HEK293 (cell line): ENCODE data around the gene IL20RA.

Experiments
- CTCF ChIA-PET: fragments of 350-600 bp; formaldehyde crosslinking; extraction: SDS; loops from one replicate; lab custom pipeline; 2021; ENCODE audit warnings: antibody characterized with exemption; lab: Yijun Ruan, JAX
- POLR2A ChIA-PET: fragments of 300-600 bp; formaldehyde crosslinking; extraction: SDS; loops from one replicate; lab custom pipeline; 2020; ENCODE audit warnings: antibody characterized with exemption, inconsistent platforms; lab: Yijun Ruan, JAX
- H3K27ac ChIP-seq: fragments of 200-500 bp; sonication (Bioruptor generic); 2 replicates; pipeline ENCODE4 v1.5.1; 2014; ENCODE audit warnings: low read depth, low read length, control low read depth, inconsistent platforms; ENCODE audit errors: extremely low read depth
- H3K36me3 ChIP-seq, 2 experiments: fragments of 200-500 bp in 1 of 2; sonication (Bioruptor generic) in 1 of 2; 1 replicate in 1 of 2; 2 replicates in 1 of 2; pipeline ENCODE4 v1.5.1; 2014 to 2017; ENCODE audit warnings: inconsistent platforms in 2 of 2, low read length in 2 of 2; ENCODE audit not compliant: control insufficient read depth in 2 of 2, insufficient read depth in 1 of 2
- H3K4me1 ChIP-seq: fragments of 200-500 bp; sonication (Bioruptor generic); 2 replicates; pipeline ENCODE4 v1.5.1; 2014; ENCODE audit warnings: mild to moderate bottlenecking, low read length, inconsistent platforms; ENCODE audit not compliant: control insufficient read depth, insufficient read depth
- H3K4me3 ChIP-seq: 2 replicates; pipeline ENCODE4 v1.5.1; 2011; ENCODE audit warnings: low read depth, mild to moderate bottlenecking, control low read depth, low read length, moderate library complexity
- H3K9me3 ChIP-seq: fragments of 200-500 bp; sonication (Bioruptor generic); 2 replicates; pipeline ENCODE4 v1.5.1; 2014; ENCODE audit warnings: low read depth, low read length, inconsistent platforms; ENCODE audit not compliant: control insufficient read depth, insufficient read depth
- GLI2 ChIP-seq: fragments of 450-650 bp; formaldehyde crosslinking; IDR thresholded peaks from 2 replicates; pipeline ENCODE4; 2017; ENCODE audit warnings: missing biosample characterization, missing genetic modification characterization, low read depth, borderline replicate concordance
- YY1 ChIP-seq: fragments of 450-650 bp; formaldehyde crosslinking; IDR thresholded peaks from 2 replicates; pipeline ENCODE4 v1.5.1; 2018; ENCODE audit warnings: missing biosample characterization, missing genetic modification characterization
- ZFP69B ChIP-seq: fragments of 450-650 bp; formaldehyde crosslinking; IDR thresholded peaks from 2 replicates; pipeline ENCODE4 v1.5.1; 2016; ENCODE audit warnings: missing biosample characterization, missing genetic modification characterization
- ZIC2 ChIP-seq: fragments of 450-650 bp; formaldehyde crosslinking; IDR thresholded peaks from 2 replicates; pipeline ENCODE4 v1.5.1; 2016; ENCODE audit warnings: missing biosample characterization, missing genetic modification characterization
- ZNF155 ChIP-seq: fragments of 450-650 bp; formaldehyde crosslinking; IDR thresholded peaks from 2 replicates; pipeline ENCODE4 v1.5.1; 2016; ENCODE audit warnings: missing biosample characterization, missing genetic modification characterization
- ZNF221 ChIP-seq: fragments of 450-650 bp; formaldehyde crosslinking; IDR thresholded peaks from 2 replicates; pipeline ENCODE4 v1.5.1; 2017; ENCODE audit warnings: missing biosample characterization, missing genetic modification characterization, borderline replicate concordance
- ZNF239 ChIP-seq: fragments of 450-650 bp; formaldehyde crosslinking; IDR thresholded peaks from 2 replicates; pipeline ENCODE4 v1.5.1; 2016; ENCODE audit warnings: missing biosample characterization, missing genetic modification characterization
- ZNF423 ChIP-seq: fragments of 450-650 bp; formaldehyde crosslinking; IDR thresholded peaks from 2 replicates; pipeline ENCODE4 v1.5.1; 2016; ENCODE audit warnings: missing biosample characterization, missing genetic modification characterization
- ZNF561 ChIP-seq: fragments of 450-650 bp; IDR thresholded peaks from 2 replicates; pipeline ENCODE4 v1.5.1; 2018; ENCODE audit warnings: missing biosample characterization, missing genetic modification characterization, borderline replicate concordance
- ZNF654 ChIP-seq: fragments of 450-650 bp; formaldehyde crosslinking; IDR thresholded peaks from 2 replicates; pipeline ENCODE4 v1.5.1; 2016; ENCODE audit warnings: low read depth, missing biosample characterization, missing genetic modification characterization
- ZNF670 ChIP-seq: fragments of 450-650 bp; formaldehyde crosslinking; IDR thresholded peaks from 2 replicates; pipeline ENCODE4 v1.5.1; 2016; ENCODE audit warnings: missing biosample characterization, missing genetic modification characterization, low read depth
- ZNF777 ChIP-seq: fragments of 450-650 bp; formaldehyde crosslinking; IDR thresholded peaks from 2 replicates; pipeline ENCODE4 v1.5.1; 2017; ENCODE audit warnings: missing biosample characterization, missing genetic modification characterization, borderline replicate concordance
- TF ChIP-seq, protein P1 (sequence below): fragments of 450-650 bp; formaldehyde crosslinking; IDR thresholded peaks from 2 replicates; pipeline ENCODE4 v1.5.1; 2016; ENCODE audit warnings: missing biosample characterization, missing genetic modification characterization
- TF ChIP-seq, protein P2 (sequence below): fragments of 450-650 bp; formaldehyde crosslinking; IDR thresholded peaks from 2 replicates; pipeline ENCODE4 v1.5.1; 2017; ENCODE audit warnings: missing biosample characterization, mild to moderate bottlenecking, missing genetic modification characterization, moderate library complexity
- TF ChIP-seq, protein P3 (sequence below): fragments of 450-650 bp; formaldehyde crosslinking; IDR thresholded peaks from 2 replicates; pipeline ENCODE4 v1.5.1; 2016; ENCODE audit warnings: missing biosample characterization, missing genetic modification characterization
- TF ChIP-seq, protein P4 (sequence below): fragments of 450-650 bp; formaldehyde crosslinking; IDR thresholded peaks from 2 replicates; pipeline ENCODE4 v1.5.1; 2017; ENCODE audit warnings: missing biosample characterization, missing genetic modification characterization
- TF ChIP-seq, protein P5 (sequence below): fragments of 450-650 bp; formaldehyde crosslinking; IDR thresholded peaks from 2 replicates; pipeline ENCODE4 v1.5.1; 2016; ENCODE audit warnings: missing biosample characterization, missing genetic modification characterization
- TF ChIP-seq, protein P6 (sequence below): fragments of 450-650 bp; formaldehyde crosslinking; IDR thresholded peaks from 2 replicates; pipeline ENCODE4 v1.5.1; 2017; ENCODE audit warnings: missing biosample characterization, missing genetic modification characterization
- TF ChIP-seq, protein P7 (sequence below): fragments of 450-650 bp; IDR thresholded peaks from 2 replicates; pipeline ENCODE4 v1.5.1; 2018; ENCODE audit warnings: missing biosample characterization, mild to moderate bottlenecking, missing genetic modification characterization

Gene IL20RA

DNA sequence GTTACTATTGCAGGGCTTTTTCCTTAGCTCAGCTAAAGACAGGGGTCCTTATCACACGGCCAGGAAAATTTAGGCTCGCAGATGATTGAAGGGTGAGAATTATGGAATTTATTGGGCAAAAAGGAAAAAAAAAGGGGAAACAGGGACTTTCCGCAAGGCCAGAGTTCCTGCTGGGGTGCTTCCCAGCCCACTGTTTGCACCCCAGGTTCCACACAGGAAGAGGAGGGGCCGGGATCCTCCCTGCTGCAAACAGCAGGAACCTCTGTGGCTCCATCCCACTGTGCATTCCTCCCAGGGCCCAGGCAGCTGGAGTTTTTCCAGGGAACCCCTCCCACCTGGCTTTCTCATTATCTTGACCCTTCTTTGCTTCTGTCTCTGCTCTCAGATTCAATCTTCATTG is 35.9 kb upstream of the IL20RA start:
- no peak overlapping the region for H3K27ac ChIP-seq
- ChIA-PET CTCF (interaction anchor here (1.2 to 5.9 kb wide), 2 partner anchors 8 to 13 kb away, joined by 3 to 26 read pairs; no protein-coding TSS in a partner anchor), POLR2A (no interaction called here)
- H3K36me3 ChIP-seq, result no peaks in the 10 kb centered on the region
- peak; percentile 86 for TF ChIP-seq ZIC2
- TF ChIP-seq, protein P1, sequence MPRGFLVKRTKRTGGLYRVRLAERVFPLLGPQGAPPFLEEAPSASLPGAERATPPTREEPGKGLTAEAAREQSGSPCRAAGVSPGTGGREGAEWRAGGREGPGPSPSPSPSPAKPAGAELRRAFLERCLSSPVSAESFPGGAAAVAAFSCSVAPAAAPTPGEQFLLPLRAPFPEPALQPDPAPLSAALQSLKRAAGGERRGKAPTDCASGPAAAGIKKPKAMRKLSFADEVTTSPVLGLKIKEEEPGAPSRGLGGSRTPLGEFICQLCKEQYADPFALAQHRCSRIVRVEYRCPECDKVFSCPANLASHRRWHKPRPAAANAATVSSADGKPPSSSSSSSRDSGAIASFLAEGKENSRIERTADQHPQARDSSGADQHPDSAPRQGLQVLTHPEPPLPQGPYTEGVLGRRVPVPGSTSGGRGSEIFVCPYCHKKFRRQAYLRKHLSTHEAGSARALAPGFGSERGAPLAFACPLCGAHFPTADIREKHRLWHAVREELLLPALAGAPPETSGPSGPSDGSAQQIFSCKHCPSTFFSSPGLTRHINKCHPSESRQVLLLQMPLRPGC (tag by site-specific recombination), result no peak
- TF ChIP-seq, all 188 proteins: peak for 1
- Histone ChIP-seq H3K4me3 (no peak overlapping the region), H3K4me1 (no peaks in the 10 kb centered on the region), H3K9me3 (no peaks in the 10 kb centered on the region)

DNA sequence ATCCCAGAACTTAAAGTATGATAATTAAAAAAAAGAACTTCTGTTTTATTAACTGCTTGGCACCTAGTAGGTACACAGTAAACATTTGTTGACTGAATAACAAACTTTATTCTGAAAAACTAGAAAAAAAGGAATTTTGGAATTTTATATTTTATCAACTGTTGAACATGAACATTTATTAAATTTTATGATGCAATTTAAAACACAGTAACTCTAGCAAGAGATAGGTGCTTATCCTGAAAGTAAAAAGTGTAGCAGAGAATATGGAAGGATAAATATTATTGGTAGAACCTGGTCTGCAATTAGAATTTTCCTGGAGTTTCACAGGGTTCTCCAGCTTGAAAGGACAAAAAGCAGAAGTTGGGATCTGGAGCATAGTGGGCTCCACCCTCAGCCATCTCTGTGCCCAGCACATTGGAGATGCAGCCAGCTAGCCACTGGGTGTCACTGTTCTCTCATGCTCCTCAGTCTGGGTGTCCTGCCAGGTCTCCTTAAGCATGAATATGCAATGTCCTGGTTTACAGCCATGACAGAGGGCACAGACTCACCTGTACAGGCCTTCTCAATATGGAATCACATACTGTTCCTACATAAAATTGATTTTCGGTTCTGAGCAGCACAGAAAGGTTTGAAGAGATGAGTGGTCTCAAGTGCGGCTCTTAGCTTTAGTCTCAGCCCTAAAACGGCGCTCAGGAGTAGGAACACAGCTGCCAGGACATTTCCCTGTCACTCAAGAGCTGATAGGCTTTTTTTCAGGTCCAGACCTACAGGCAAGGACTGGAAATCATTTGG is 31.7 kb upstream of the IL20RA start:
- H3K4me3 ChIP-seq, result no peak overlapping the region
- no peaks in the 10 kb centered on the region for H3K36me3 ChIP-seq
- no peaks in the 10 kb centered on the region for H3K9me3 ChIP-seq
- ChIA-PET CTCF (interaction anchor here (0.5 to 3.4 kb wide), 49 partner anchors 9 to 928 kb away, joined by 3 to 32 read pairs (median 3); no protein-coding TSS in a partner anchor), POLR2A (interaction anchor here (0.7 kb wide), 1 partner anchor 33 kb away, joined by 3 read pairs; no protein-coding TSS in a partner anchor)
- no peaks in the 10 kb centered on the region for H3K4me1 ChIP-seq
- no peak overlapping the region for H3K27ac ChIP-seq
- TF ChIP-seq ZNF221 (tag by site-specific recombination), result no peak
- TF ChIP-seq GLI2, result no peak
- TF ChIP-seq ZNF155 (tag by site-specific recombination), result no peak
- TF ChIP-seq ZNF239 (tag by site-specific recombination), result no peak
- no peak for TF ChIP-seq ZNF777
- TF ChIP-seq ZNF654 (tag by site-specific recombination), result peak; percentile 87
- TF ChIP-seq ZNF561 (tag by site-specific recombination), result 0 out of 2 replicates have a peak, but pooled peaks have one; percentile 30
- TF ChIP-seq, protein P2, sequence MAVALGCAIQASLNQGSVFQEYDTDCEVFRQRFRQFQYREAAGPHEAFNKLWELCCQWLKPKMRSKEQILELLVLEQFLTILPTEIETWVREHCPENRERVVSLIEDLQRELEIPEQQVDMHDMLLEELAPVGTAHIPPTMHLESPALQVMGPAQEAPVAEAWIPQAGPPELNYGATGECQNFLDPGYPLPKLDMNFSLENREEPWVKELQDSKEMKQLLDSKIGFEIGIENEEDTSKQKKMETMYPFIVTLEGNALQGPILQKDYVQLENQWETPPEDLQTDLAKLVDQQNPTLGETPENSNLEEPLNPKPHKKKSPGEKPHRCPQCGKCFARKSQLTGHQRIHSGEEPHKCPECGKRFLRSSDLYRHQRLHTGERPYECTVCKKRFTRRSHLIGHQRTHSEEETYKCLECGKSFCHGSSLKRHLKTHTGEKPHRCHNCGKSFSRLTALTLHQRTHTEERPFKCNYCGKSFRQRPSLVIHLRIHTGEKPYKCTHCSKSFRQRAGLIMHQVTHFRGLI, result no peak
- TF ChIP-seq, protein P3, sequence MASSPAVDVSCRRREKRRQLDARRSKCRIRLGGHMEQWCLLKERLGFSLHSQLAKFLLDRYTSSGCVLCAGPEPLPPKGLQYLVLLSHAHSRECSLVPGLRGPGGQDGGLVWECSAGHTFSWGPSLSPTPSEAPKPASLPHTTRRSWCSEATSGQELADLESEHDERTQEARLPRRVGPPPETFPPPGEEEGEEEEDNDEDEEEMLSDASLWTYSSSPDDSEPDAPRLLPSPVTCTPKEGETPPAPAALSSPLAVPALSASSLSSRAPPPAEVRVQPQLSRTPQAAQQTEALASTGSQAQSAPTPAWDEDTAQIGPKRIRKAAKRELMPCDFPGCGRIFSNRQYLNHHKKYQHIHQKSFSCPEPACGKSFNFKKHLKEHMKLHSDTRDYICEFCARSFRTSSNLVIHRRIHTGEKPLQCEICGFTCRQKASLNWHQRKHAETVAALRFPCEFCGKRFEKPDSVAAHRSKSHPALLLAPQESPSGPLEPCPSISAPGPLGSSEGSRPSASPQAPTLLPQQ (tag by site-specific recombination), result peak; percentile 53; the same call in 1 of the 2 replicates
- no peak for TF ChIP-seq YY1 (tag by site-specific recombination)
- TF ChIP-seq, protein P4, sequence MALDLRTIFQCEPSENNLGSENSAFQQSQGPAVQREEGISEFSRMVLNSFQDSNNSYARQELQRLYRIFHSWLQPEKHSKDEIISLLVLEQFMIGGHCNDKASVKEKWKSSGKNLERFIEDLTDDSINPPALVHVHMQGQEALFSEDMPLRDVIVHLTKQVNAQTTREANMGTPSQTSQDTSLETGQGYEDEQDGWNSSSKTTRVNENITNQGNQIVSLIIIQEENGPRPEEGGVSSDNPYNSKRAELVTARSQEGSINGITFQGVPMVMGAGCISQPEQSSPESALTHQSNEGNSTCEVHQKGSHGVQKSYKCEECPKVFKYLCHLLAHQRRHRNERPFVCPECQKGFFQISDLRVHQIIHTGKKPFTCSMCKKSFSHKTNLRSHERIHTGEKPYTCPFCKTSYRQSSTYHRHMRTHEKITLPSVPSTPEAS (tag by site-specific recombination), result no peak
- TF ChIP-seq ZFP69B (tag by site-specific recombination), result peak; percentile 43; the same call in 1 of the 2 replicates
- no peak for TF ChIP-seq ZNF423 (tag by site-specific recombination)
- TF ChIP-seq, protein P5, sequence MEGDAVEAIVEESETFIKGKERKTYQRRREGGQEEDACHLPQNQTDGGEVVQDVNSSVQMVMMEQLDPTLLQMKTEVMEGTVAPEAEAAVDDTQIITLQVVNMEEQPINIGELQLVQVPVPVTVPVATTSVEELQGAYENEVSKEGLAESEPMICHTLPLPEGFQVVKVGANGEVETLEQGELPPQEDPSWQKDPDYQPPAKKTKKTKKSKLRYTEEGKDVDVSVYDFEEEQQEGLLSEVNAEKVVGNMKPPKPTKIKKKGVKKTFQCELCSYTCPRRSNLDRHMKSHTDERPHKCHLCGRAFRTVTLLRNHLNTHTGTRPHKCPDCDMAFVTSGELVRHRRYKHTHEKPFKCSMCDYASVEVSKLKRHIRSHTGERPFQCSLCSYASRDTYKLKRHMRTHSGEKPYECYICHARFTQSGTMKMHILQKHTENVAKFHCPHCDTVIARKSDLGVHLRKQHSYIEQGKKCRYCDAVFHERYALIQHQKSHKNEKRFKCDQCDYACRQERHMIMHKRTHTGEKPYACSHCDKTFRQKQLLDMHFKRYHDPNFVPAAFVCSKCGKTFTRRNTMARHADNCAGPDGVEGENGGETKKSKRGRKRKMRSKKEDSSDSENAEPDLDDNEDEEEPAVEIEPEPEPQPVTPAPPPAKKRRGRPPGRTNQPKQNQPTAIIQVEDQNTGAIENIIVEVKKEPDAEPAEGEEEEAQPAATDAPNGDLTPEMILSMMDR (tag by site-specific recombination), result peak; percentile 77; the same call in 1 of the 2 replicates
- no peak for TF ChIP-seq ZNF670 (tag by site-specific recombination)
- TF ChIP-seq, protein P6, sequence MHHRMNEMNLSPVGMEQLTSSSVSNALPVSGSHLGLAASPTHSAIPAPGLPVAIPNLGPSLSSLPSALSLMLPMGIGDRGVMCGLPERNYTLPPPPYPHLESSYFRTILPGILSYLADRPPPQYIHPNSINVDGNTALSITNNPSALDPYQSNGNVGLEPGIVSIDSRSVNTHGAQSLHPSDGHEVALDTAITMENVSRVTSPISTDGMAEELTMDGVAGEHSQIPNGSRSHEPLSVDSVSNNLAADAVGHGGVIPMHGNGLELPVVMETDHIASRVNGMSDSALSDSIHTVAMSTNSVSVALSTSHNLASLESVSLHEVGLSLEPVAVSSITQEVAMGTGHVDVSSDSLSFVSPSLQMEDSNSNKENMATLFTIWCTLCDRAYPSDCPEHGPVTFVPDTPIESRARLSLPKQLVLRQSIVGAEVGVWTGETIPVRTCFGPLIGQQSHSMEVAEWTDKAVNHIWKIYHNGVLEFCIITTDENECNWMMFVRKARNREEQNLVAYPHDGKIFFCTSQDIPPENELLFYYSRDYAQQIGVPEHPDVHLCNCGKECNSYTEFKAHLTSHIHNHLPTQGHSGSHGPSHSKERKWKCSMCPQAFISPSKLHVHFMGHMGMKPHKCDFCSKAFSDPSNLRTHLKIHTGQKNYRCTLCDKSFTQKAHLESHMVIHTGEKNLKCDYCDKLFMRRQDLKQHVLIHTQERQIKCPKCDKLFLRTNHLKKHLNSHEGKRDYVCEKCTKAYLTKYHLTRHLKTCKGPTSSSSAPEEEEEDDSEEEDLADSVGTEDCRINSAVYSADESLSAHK (tag by site-specific recombination), result no peak
- TF ChIP-seq, protein P7, sequence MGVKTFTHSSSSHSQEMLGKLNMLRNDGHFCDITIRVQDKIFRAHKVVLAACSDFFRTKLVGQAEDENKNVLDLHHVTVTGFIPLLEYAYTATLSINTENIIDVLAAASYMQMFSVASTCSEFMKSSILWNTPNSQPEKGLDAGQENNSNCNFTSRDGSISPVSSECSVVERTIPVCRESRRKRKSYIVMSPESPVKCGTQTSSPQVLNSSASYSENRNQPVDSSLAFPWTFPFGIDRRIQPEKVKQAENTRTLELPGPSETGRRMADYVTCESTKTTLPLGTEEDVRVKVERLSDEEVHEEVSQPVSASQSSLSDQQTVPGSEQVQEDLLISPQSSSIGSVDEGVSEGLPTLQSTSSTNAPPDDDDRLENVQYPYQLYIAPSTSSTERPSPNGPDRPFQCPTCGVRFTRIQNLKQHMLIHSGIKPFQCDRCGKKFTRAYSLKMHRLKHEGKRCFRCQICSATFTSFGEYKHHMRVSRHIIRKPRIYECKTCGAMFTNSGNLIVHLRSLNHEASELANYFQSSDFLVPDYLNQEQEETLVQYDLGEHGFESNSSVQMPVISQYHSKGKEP, result no peak
